H4 (cell line): Measurements from ENCODE around the gene MEPE. TPM values are rescaled to one million over a fixed set of nuclear protein-coding genes. Genes with fewer than 3 reads are reported as not detected.
A peak's percentile ranks its signal among the peaks of the same experiment; 100 is the strongest.
"Not testable (repeated sequence)": the region's sequence is repeated elsewhere in the genome, so short reads cannot be mapped to it uniquely, and the experiment has no call there.

ENCODE experiments used
- DNase-seq: peaks from one replicate; pipeline ENCODE4 v3.0.0-alpha.2; 2015; ENCODE audit warnings: low spot score
- total RNA-seq: library from RNA; depleted of rRNA; stranded (reverse); fragments of >200 nt; shearing (Covaris generic); gene quantifications from 2 replicates; pipeline ENCODE4 v1.2.3, GENCODE V29; 2014; rRNA removed

MEPE gene
- total RNA-seq, 1 experiment from 2014 or later = not detected

DNA sequence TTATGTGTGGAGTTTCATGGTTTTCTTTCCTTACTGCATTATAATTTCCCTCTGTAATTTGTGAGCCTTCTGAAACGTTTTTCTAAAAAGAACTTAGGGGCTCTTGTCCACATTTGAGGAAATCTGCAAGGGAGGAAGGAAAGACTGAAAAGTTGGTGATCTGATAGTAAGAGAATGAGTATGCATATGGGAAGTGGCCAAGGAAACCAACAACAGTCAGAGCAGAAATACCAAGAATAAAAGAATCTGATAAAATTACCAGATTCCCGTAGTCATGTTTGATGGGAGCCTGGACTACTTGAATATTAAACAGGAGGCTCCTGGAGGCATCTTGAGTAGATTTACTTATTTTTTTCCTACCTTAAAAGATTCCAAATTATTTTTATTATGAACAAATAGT is 50.1 kb downstream of the MEPE start:
- no peak for DNase-seq

DNA sequence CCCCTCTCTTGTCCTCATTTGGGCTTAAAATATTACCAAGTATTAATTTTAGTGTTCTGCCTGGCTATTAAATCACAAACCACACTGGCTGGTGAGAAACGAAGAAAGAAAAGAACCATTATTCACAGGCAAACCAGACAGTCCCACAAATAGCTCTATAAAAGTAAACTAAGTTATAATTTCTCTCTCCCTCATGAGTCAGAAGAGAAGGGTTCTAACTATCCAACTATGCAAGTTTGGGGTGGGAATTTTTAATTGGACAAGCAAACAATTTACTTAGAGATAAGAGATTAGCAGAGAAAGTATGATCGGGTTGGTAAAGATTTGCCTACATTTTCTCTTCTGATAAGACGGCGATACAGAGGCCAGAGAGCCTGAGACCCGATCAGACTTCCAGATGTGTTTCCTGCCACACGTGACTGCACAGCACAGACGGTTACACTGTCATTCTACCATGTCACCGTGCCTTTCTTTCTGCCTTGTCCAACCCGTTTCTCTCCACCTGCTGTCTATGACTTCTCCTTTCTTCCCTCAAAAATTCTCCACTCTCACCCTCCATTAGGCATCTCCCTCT is 52.3 kb downstream of the MEPE start:
- DNase-seq = no peak

DNA sequence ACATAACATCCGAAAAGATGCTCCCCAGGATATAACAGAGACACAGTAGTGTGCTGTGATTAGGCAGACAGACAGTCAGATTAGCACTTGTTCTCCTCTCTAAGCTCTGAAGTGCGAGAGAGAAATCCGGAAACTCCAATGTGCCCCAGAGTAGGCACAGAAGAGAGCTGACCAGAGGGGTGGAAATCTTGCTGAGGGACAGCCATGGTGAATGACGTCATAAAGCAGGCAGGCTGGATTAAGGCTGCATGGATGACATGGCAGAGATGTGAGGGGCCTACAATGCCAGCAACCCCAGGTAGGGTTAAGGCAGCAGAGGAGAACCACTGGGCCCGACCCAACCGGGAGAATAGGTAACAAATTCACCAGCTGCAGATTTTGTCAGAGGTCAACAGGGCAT is 53.3 kb downstream of the MEPE start:
- no peak for DNase-seq

DNA sequence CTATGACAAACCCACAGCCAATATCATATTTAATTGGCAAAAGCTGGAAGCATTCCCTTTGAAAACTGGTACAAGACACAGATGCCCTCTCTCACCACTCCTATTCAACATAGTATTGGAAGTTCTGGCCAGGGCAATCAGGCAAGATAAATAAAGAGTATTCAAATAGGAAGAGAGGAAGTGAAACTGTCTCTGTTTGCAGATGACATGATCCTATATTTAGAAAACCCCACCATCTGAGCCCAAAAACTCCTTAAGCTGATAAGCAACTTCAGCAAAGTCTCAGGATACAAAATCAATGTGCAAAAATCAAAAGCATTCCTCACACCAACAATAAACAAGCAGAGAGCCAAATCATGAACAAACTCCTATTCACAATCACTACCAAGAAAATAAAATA is 58.0 kb downstream of the MEPE start:
- DNase-seq = not testable (repeated sequence)

DNA sequence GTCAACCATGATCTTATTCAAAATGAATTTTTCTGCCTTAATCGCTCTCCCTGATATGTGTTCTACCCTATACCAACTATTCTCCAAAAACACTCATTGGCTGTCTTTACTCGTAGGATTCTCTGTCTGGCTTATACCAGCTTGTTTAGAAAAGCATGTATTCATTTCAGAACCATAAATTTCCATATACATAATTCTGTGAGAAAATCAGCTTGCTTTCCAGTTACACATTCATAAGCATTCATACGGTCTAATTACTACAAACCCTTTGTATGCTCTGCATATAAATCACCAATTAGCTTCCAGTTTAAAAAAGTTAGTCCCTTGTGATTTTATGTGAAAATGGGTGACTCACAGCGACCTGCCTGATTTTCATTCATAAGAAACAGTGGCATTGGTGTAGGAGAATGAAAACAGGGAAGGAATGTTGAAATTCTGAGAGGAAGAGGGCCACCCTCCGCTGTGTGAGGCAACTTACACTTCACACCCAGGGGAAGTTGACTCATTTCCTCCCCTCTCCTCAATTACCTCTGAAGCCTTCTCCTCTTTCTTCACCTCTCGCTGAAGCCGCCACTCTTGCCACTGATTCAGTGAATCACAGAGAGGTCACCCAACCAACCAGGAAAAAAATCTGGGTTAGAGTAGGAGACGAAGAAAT is 63.3 kb downstream of the MEPE start:
- peak; percentile 87 for DNase-seq

Other genes with a start within 250 kb of the MEPE start
- not detected in 2 replicates for gene DSPP, start 224.4 kb upstream of the MEPE start, total RNA-seq
- not detected in 2 replicates for gene DMP1, start 182.7 kb upstream of the MEPE start, total RNA-seq
- gene IBSP, start 33.4 kb upstream of the MEPE start, total RNA-seq = not detected in 2 replicates
- 197 and 219 TPM in 2 replicates for gene SPP1, start 142.7 kb downstream of the MEPE start, total RNA-seq
- gene PKD2, start 174.7 kb downstream of the MEPE start, total RNA-seq = 18.8 and 22.3 TPM in 2 replicates